GM12801 (cell line): ENCODE results near the gene FBXL13.

Source experiments
- TF ChIP-seq, protein P1 (sequence below): IDR thresholded peaks from one replicate; pipeline ENCODE4 v1.5.1; 2011; ENCODE audit warnings: control low read depth; ENCODE audit not compliant: insufficient read length; ENCODE audit errors: extremely low read depth

FBXL13 gene

DNA sequence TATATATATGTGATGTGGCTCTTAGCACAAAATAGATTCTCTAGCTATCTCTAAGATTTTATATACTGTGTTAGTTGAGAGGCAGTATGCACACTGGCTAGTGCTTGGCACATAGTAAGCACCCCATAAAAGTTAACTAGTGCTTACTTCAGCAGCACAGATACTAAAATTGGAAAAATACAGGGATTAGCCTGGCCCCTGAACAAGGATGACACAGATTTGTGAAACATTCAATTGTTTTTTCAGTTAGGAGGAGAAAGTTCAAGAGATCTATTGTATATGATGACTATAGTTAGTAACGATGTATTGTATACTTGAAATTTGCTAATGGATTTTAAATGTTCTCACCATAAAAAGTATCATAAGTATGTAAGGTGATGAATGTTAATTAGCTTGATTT, 240.1 kb downstream of the FBXL13 start:
- TF ChIP-seq, protein P1, sequence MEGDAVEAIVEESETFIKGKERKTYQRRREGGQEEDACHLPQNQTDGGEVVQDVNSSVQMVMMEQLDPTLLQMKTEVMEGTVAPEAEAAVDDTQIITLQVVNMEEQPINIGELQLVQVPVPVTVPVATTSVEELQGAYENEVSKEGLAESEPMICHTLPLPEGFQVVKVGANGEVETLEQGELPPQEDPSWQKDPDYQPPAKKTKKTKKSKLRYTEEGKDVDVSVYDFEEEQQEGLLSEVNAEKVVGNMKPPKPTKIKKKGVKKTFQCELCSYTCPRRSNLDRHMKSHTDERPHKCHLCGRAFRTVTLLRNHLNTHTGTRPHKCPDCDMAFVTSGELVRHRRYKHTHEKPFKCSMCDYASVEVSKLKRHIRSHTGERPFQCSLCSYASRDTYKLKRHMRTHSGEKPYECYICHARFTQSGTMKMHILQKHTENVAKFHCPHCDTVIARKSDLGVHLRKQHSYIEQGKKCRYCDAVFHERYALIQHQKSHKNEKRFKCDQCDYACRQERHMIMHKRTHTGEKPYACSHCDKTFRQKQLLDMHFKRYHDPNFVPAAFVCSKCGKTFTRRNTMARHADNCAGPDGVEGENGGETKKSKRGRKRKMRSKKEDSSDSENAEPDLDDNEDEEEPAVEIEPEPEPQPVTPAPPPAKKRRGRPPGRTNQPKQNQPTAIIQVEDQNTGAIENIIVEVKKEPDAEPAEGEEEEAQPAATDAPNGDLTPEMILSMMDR, result no peak

DNA sequence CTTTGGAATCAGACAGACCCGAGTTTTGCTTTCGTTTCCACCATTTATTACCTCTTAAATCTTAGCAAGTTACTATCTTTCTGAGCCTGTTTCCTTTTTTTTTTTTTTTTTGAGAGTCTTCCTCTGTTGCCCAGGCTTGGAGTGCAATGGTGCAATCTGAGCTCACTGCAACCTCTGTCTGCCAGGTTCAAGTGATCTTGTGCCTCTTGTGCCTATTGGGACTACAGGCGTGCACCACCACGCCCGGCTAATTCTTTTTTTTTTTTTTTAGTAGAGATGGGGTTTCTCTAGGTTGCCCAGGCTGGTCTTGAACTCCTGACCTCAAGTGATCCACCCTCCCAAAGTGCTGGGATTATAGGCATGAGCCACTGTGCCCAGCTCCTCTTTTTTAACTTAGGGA, 241.3 kb downstream of the FBXL13 start:
- TF ChIP-seq, protein P1, result no peak

DNA sequence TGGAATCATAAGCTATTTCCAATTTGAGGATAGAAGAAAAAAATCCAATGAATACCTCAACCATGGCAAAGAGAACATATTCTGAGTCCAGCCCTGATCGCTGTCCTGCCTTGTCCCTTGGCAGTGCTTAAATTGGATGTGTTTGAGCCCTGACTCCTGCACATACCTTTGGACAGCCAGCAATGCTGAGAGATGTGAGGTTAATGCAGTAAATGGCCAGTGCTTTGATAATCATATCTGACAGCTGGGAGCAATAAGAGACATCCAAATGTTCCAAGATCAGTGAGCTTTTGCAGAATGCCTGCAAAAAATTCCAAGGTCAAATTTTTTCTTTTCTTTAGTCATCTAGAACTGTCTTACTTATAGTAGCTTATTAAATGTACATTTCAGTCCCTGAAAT, 241.9 kb downstream of the FBXL13 start:
- TF ChIP-seq, protein P1, result no peak

DNA sequence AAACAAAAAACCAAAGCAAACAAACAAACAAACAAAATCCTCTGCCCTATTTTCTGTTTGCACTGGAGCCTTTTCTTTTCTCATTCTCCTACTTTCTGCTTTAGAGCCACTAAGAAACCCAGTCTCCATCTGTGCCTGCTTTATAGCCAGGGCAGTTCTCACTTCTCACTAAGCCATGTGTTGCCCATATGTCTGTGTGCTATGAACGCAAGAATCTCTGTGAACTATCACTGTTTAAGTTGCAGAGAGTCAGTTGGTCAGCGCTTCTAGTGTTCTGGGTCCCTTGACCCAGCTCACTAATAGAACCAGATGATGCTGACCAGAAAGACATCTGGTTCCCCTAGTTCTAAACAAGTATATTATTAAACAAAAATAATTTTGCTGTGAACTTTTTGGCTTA, 244.4 kb downstream of the FBXL13 start:
- TF ChIP-seq, protein P1, result no peak

DNA sequence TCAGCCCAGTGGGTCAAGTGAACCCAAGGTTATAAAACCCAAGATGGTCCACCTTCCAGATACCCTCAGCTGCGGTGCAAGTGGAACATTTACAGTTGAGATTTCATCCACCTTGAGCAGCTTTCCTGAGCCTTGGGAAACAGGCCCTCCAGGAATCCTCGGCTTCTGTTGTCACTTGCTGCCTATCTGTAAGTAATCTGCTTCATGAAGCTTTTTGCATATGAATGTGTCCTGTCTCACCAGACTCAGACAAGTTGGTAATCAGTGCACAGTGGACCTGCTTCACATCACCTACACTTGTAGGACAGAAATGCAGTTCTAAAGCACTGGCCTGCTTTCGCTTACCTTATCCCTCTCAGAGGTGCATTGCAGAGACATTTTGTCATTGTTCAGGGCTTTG, 245.5 kb downstream of the FBXL13 start:
- TF ChIP-seq, protein P1, result no peak

DNA sequence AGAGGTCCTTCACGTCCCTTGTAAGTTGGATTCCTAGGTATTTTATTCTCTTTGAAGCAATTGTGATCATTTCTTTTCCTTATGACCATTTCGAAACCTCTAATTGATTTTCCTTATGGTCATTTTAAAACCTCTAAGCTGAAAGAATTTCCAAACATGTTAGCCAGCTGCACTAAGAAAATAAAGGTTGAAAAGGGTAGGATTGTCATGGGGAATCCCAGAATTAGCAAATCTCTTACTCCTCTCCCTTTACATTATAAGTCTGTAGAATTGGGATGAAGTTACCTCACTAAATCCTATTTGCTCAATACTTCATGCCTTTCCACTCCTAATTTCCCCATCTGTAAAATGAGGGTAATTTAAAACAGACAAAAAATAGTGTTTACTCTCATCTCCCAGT, 246.3 kb downstream of the FBXL13 start:
- TF ChIP-seq, protein P1, result no peak

DNA sequence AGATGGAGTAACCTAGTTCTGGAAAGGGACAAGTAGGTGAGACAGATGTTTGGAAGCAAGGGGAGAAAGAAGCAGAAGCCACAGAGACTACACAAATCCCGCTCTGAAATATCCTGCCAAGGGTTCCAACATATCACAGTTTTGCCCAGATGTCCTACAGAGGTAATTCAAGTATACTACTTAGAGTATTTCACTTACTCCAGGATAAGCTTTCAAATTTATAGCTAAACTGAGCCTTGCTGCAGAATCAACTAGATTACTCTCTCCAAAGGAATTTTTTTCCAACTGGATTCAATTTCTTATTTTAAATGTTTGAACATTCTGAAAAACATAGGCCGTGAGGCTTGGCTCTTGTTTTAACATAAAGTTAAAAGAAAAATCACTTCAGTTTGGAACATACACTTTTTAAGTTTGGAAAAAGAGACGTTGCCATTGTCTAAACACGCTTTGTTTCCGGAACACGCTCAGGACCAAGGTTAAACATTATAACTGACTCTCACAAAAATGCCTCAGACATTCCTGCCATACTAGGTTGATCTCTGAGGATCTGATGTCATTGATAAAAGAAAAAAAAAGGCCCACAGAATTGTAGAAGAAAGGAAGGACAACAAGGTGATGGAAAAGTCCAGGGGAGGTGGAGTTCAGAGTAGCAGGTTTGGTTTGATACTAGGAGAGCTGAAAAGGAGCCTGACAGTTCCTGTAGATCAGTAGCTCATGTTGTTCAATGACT, 251.0 kb downstream of the FBXL13 start:
- TF ChIP-seq, protein P1, result no peak
